ENCODE data around the gene RIMBP2. TPM values are rescaled to one million over a fixed set of nuclear protein-coding genes. Genes with fewer than 3 reads are reported as not detected.

RIMBP2 gene
- total RNA-seq, 1 donor from 2014 or later = not detected

GRCh38 chr12:130522244-130522834 lies 193.8 kb downstream of the RIMBP2 start:
- intact Hi-C loops (cut with micrococcal nuclease) = no loop called here
- H3K27ac Mint-ChIP-seq = no peak overlapping the region

GRCh38 chr12:130521375-130522124 lies 194.5 kb downstream of the RIMBP2 start:
- intact Hi-C loops (cut with micrococcal nuclease) = no loop called here
- peaks cover 2% of the 10 kb centered on the region for H3K27me3 Mint-ChIP-seq (ENCODE audit: insufficient read depth)
- DNase-seq (ENCODE audit: low spot score) = no peak
- no peak overlapping the region for H3K4me3 Mint-ChIP-seq
- no peaks in the 10 kb centered on the region for H3K9me3 Mint-ChIP-seq
- no peaks in the 10 kb centered on the region for H3K4me1 Mint-ChIP-seq (ENCODE audit: low read depth)
- no peak overlapping the region for H3K27ac Mint-ChIP-seq
- H3K36me3 Mint-ChIP-seq (ENCODE audit: low read depth) = no peaks in the 10 kb centered on the region

More at GRCh38 chr12:130522244-130522834, 193.8 kb downstream of the RIMBP2 start:
- no peak for DNase-seq (ENCODE audit: low spot score)
- no peak overlapping the region for H3K4me3 Mint-ChIP-seq
- H3K4me1 Mint-ChIP-seq (ENCODE audit: low read depth) = no peaks in the 10 kb centered on the region
- peaks cover 2% of the 10 kb centered on the region for H3K27me3 Mint-ChIP-seq (ENCODE audit: insufficient read depth)
- no peaks in the 10 kb centered on the region for H3K9me3 Mint-ChIP-seq
- H3K36me3 Mint-ChIP-seq (ENCODE audit: low read depth) = no peaks in the 10 kb centered on the region

- intact Hi-C loops (cut with micrococcal nuclease) = no loop called here
- Mint-ChIP-seq H3K4me1 (ENCODE audit: low read depth) (no peaks in the 10 kb centered on the region), H3K27ac (no peak overlapping the region), H3K4me3 (no peak overlapping the region), H3K36me3 (ENCODE audit: low read depth) (no peaks in the 10 kb centered on the region), H3K9me3 (no peaks in the 10 kb centered on the region), H3K27me3 (ENCODE audit: insufficient read depth) (peaks cover 2% of the 10 kb centered on the region)
- DNase-seq (ENCODE audit: low spot score) = no peak
Observed at GRCh38 chr12:130520784-130521183, 195.3 kb downstream of the RIMBP2 start.

GRCh38 chr12:130517588-130517987 lies 198.5 kb downstream of the RIMBP2 start:
- DNase-seq (ENCODE audit: low spot score) = no peak
- H3K4me3 Mint-ChIP-seq = no peak overlapping the region
- intact Hi-C loops (cut with micrococcal nuclease) = no loop called here
- no peaks in the 10 kb centered on the region for H3K9me3 Mint-ChIP-seq
- H3K27me3 Mint-ChIP-seq (ENCODE audit: insufficient read depth) = peaks cover 2% of the 10 kb centered on the region
- no peak overlapping the region for H3K27ac Mint-ChIP-seq
- no peaks in the 10 kb centered on the region for H3K4me1 Mint-ChIP-seq (ENCODE audit: low read depth)
- H3K36me3 Mint-ChIP-seq (ENCODE audit: low read depth) = no peaks in the 10 kb centered on the region

- Mint-ChIP-seq H3K4me1 (ENCODE audit: low read depth) (no peaks in the 10 kb centered on the region), H3K9me3 (no peaks in the 10 kb centered on the region), H3K36me3 (ENCODE audit: low read depth) (no peaks in the 10 kb centered on the region), H3K27me3 (ENCODE audit: insufficient read depth) (no peaks in the 10 kb centered on the region), H3K27ac (no peak overlapping the region), H3K4me3 (no peak overlapping the region)
- intact Hi-C loops (cut with micrococcal nuclease) = no loop called here
- DNase-seq (ENCODE audit: low spot score) = no peak
Observed at GRCh38 chr12:130514149-130514551, 201.9 kb downstream of the RIMBP2 start.

- Mint-ChIP-seq H3K4me3 (no peak overlapping the region), H3K27me3 (ENCODE audit: insufficient read depth) (no peaks in the 10 kb centered on the region), H3K27ac (no peak overlapping the region), H3K4me1 (ENCODE audit: low read depth) (no peaks in the 10 kb centered on the region), H3K9me3 (no peaks in the 10 kb centered on the region), H3K36me3 (ENCODE audit: low read depth) (no peaks in the 10 kb centered on the region)
- DNase-seq (ENCODE audit: low spot score) = no peak
- intact Hi-C loops (cut with micrococcal nuclease) = no loop called here
Observed at GRCh38 chr12:130513556-130513955, 202.5 kb downstream of the RIMBP2 start.

- Mint-ChIP-seq H3K4me3 (no peak overlapping the region), H3K36me3 (ENCODE audit: low read depth) (no peaks in the 10 kb centered on the region), H3K27ac (no peak overlapping the region), H3K9me3 (no peaks in the 10 kb centered on the region), H3K4me1 (ENCODE audit: low read depth) (no peaks in the 10 kb centered on the region), H3K27me3 (ENCODE audit: insufficient read depth) (no peaks in the 10 kb centered on the region)
- DNase-seq (ENCODE audit: low spot score) = no peak
- intact Hi-C loops (cut with micrococcal nuclease) = no loop called here
Observed at GRCh38 chr12:130511285-130511684, 204.8 kb downstream of the RIMBP2 start.

GRCh38 chr12:130509454-130509853 lies 206.6 kb downstream of the RIMBP2 start:
- H3K27me3 Mint-ChIP-seq (ENCODE audit: insufficient read depth) = no peaks in the 10 kb centered on the region
- H3K4me1 Mint-ChIP-seq (ENCODE audit: low read depth) = no peaks in the 10 kb centered on the region
- H3K9me3 Mint-ChIP-seq = no peaks in the 10 kb centered on the region
- DNase-seq (ENCODE audit: low spot score) = no peak
- H3K36me3 Mint-ChIP-seq (ENCODE audit: low read depth) = no peaks in the 10 kb centered on the region
- no peak overlapping the region for H3K4me3 Mint-ChIP-seq
- no peak overlapping the region for H3K27ac Mint-ChIP-seq
- intact Hi-C loops (cut with micrococcal nuclease) = no loop called here

- Mint-ChIP-seq H3K27ac (no peak overlapping the region), H3K4me1 (ENCODE audit: low read depth) (no peaks in the 10 kb centered on the region), H3K27me3 (ENCODE audit: insufficient read depth) (no peaks in the 10 kb centered on the region), H3K9me3 (no peaks in the 10 kb centered on the region), H3K36me3 (ENCODE audit: low read depth) (no peaks in the 10 kb centered on the region), H3K4me3 (no peak overlapping the region)
- intact Hi-C loops (cut with micrococcal nuclease) = no loop called here
- no peak for DNase-seq (ENCODE audit: low spot score)
Observed at GRCh38 chr12:130508847-130509246, 207.3 kb downstream of the RIMBP2 start.

GRCh38 chr12:130508318-130508717 lies 207.8 kb downstream of the RIMBP2 start:
- H3K4me1 Mint-ChIP-seq (ENCODE audit: low read depth) = no peaks in the 10 kb centered on the region
- H3K27me3 Mint-ChIP-seq (ENCODE audit: insufficient read depth) = no peaks in the 10 kb centered on the region
- H3K27ac Mint-ChIP-seq = no peak overlapping the region
- H3K36me3 Mint-ChIP-seq (ENCODE audit: low read depth) = no peaks in the 10 kb centered on the region
- no peaks in the 10 kb centered on the region for H3K9me3 Mint-ChIP-seq
- DNase-seq (ENCODE audit: low spot score) = no peak
- intact Hi-C loops (cut with micrococcal nuclease) = no loop called here
- no peak overlapping the region for H3K4me3 Mint-ChIP-seq

GRCh38 chr12:130506844-130507243 lies 209.3 kb downstream of the RIMBP2 start:
- intact Hi-C loops (cut with micrococcal nuclease) = no loop called here
- H3K4me1 Mint-ChIP-seq (ENCODE audit: low read depth) = no peaks in the 10 kb centered on the region
- no peak overlapping the region for H3K4me3 Mint-ChIP-seq
- DNase-seq (ENCODE audit: low spot score) = no peak
- no peak overlapping the region for H3K27ac Mint-ChIP-seq
- H3K27me3 Mint-ChIP-seq (ENCODE audit: insufficient read depth) = no peaks in the 10 kb centered on the region
- no peaks in the 10 kb centered on the region for H3K9me3 Mint-ChIP-seq
- H3K36me3 Mint-ChIP-seq (ENCODE audit: low read depth) = no peaks in the 10 kb centered on the region

GRCh38 chr12:130504840-130505175 lies 211.3 kb downstream of the RIMBP2 start:
- H3K27me3 Mint-ChIP-seq (ENCODE audit: insufficient read depth) = no peaks in the 10 kb centered on the region
- H3K36me3 Mint-ChIP-seq (ENCODE audit: low read depth) = no peaks in the 10 kb centered on the region
- intact Hi-C loops (cut with micrococcal nuclease) = no loop called here
- H3K4me3 Mint-ChIP-seq = no peak overlapping the region
- DNase-seq (ENCODE audit: low spot score) = no peak
- H3K4me1 Mint-ChIP-seq (ENCODE audit: low read depth) = no peaks in the 10 kb centered on the region
- H3K9me3 Mint-ChIP-seq = no peaks in the 10 kb centered on the region
- no peak overlapping the region for H3K27ac Mint-ChIP-seq

GRCh38 chr12:130504110-130504839 lies 211.8 kb downstream of the RIMBP2 start:
- H3K4me1 Mint-ChIP-seq (ENCODE audit: low read depth) = no peaks in the 10 kb centered on the region
- H3K9me3 Mint-ChIP-seq = no peaks in the 10 kb centered on the region
- H3K36me3 Mint-ChIP-seq (ENCODE audit: low read depth) = no peaks in the 10 kb centered on the region
- H3K27me3 Mint-ChIP-seq (ENCODE audit: insufficient read depth) = no peaks in the 10 kb centered on the region
- no peak overlapping the region for H3K27ac Mint-ChIP-seq
- H3K4me3 Mint-ChIP-seq = no peak overlapping the region
- intact Hi-C loops (cut with micrococcal nuclease) = no loop called here
- no peak for DNase-seq (ENCODE audit: low spot score)

Measured in activated T-helper 1 cell treated with anti-CD3 and anti-CD28 coated beads, Interleukin-12 subunit alpha, Interleukin-12 subunit beta, Interleukin-2, Interleukin-4 antibody, amounts not matched to agents 30 ng/mL and 10 ng/mL and 1 ng/mL, durations not matched to agents 14 hours and 24 hours and 36 hours (primary cell).